PC-3 (cell line): ENCODE results near the gene THAP4.

Source experiments
- EZH2 ChIP-seq: fragments of 300-600 bp; sonication (generic); IDR thresholded peaks from one replicate; pipeline ENCODE4 v1.6.1; 2017; ENCODE audit warnings: antibody characterized with exemption, mild to moderate bottlenecking, low read length; ENCODE audit not compliant: unreplicated experiment
- EZH2phosphoT487 ChIP-seq: fragments of 300-600 bp; sonication (generic); IDR thresholded peaks from 2 replicates; pipeline ENCODE4 v1.6.1; 2018; ENCODE audit warnings: mild to moderate bottlenecking, antibody characterized with exemption, low read length, borderline replicate concordance
- TF ChIP-seq, protein P1 (sequence below): fragments of 300-600 bp; sonication (generic); conservative IDR thresholded peaks from 2 replicates; pipeline ENCODE4 v1.5.1; 2017; ENCODE audit warnings: antibody characterized with exemption, low read depth, mild to moderate bottlenecking, low read length

DNA sequence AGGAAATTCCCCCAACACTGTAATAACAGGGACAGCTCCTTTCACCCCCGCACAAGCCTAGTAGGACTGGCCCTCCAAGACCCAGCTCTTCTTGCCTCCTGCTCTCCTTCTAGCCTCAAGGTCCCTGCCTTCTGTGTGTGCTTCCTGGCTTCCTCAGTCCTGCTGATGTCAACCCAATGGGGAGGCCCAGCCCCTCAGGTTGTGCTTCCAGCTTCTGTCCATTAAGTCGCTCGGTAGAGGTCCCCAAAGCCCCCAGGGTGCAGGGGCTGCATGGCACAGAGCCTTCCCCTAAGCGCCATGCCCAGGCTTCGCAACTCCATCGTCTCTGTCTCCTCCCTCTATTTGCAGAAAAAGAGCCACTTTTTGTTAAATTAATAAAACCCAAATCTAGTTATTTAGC is 39.4 kb downstream of the THAP4 start:
- TF ChIP-seq, protein P1, sequence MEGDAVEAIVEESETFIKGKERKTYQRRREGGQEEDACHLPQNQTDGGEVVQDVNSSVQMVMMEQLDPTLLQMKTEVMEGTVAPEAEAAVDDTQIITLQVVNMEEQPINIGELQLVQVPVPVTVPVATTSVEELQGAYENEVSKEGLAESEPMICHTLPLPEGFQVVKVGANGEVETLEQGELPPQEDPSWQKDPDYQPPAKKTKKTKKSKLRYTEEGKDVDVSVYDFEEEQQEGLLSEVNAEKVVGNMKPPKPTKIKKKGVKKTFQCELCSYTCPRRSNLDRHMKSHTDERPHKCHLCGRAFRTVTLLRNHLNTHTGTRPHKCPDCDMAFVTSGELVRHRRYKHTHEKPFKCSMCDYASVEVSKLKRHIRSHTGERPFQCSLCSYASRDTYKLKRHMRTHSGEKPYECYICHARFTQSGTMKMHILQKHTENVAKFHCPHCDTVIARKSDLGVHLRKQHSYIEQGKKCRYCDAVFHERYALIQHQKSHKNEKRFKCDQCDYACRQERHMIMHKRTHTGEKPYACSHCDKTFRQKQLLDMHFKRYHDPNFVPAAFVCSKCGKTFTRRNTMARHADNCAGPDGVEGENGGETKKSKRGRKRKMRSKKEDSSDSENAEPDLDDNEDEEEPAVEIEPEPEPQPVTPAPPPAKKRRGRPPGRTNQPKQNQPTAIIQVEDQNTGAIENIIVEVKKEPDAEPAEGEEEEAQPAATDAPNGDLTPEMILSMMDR: no peak
- no peak for TF ChIP-seq EZH2phosphoT487
- TF ChIP-seq EZH2: no peak
